Fibroblast of pulmonary artery (primary cell): ENCODE results near the gene ITM2B.

Source experiments
- DNase-seq: peaks from one replicate; pipeline ENCODE4 v3.0.0-alpha.2; 2010; ENCODE audit warnings: low read depth
- H3K4me3 ChIP-seq: replicated peaks from 2 replicates; pipeline ENCODE4 v1.5.1; 2011; ENCODE audit warnings: low read depth, mild to moderate bottlenecking, control low read depth, low read length, moderate library complexity
- CTCF ChIP-seq: IDR thresholded peaks from 2 replicates; pipeline ENCODE4 v1.5.1; 2011; ENCODE audit warnings: mild to moderate bottlenecking, control low read depth, low read length, inconsistent platforms; ENCODE audit errors: missing control alignments

The ITM2B gene

GRCh38 chr13:48292650-48293049, 59.6 kb downstream of the ITM2B start:
- TF ChIP-seq CTCF: no peak
- no peak overlapping the region for H3K4me3 ChIP-seq
- DNase-seq: no peak

- no peak for DNase-seq
- no peak for TF ChIP-seq CTCF
- H3K4me3 ChIP-seq: no peak overlapping the region
Observed at GRCh38 chr13:48294653-48295052, 61.6 kb downstream of the ITM2B start.

GRCh38 chr13:48295271-48295670, 62.3 kb downstream of the ITM2B start:
- no peak overlapping the region for H3K4me3 ChIP-seq
- TF ChIP-seq CTCF: no peak
- DNase-seq: no peak

- no peak for TF ChIP-seq CTCF
- no peak overlapping the region for H3K4me3 ChIP-seq
- DNase-seq: no peak
Observed at GRCh38 chr13:48296528-48296927, 63.5 kb downstream of the ITM2B start.

GRCh38 chr13:48297131-48297786, 64.3 kb downstream of the ITM2B start:
- no peak for TF ChIP-seq CTCF
- no peak overlapping the region for H3K4me3 ChIP-seq
- DNase-seq: no peak

GRCh38 chr13:48299591-48299990, 66.6 kb downstream of the ITM2B start:
- TF ChIP-seq CTCF: no peak
- DNase-seq: no peak
- H3K4me3 ChIP-seq: no peak overlapping the region

GRCh38 chr13:48302871-48303358, 69.9 kb downstream of the ITM2B start:
- no peak for DNase-seq
- H3K4me3 ChIP-seq: peak overlapping the region; percentile 74
- no peak for TF ChIP-seq CTCF
